Measurements from ENCODE around the gene NT5DC2. TPM values are rescaled to one million over a fixed set of nuclear protein-coding genes. Genes with fewer than 3 reads are reported as not detected.

Gene NT5DC2
- total and polyA plus RNA-seq, 2 donors (not counting 1 experiment from before 2014, with no cell fraction given) = 20.3 to 61.5 TPM

DNA sequence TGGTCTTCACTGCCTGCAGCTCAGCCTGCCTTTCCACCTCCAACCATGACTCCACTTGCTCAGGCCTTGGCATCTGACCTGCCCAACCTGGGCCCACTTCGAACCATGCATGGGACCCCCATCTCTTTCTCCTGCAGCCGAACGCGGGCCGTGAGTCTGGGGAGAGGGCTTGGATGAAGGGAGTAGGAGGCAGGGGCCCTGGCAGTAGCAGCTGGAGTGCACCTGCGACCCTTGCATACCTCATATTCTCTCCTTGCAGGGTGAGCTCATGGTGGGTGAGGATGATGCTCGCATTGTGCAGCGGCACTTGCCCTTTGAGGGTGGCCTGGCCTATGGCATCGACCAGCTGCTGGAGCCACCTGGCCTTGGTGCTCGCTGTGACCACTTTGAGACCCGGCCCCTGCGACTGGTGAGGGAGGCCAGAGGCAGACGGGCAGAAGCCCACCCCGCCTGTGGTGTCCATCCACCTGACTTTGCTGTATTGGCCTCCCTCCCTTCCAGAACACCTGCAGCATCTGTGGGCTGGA is 13.5 kb downstream of the NT5DC2 start:
- Histone ChIP-seq H3K36me3 (ENCODE audit: control insufficient read depth, insufficient read depth, low read length) (peaks cover 17% of the 10 kb centered on the region), H4K20me1 (ENCODE audit: control insufficient read depth, extremely low read depth, insufficient read depth, low read length) (no peaks in the 10 kb centered on the region), H3K9ac (ENCODE audit: insufficient read depth, low read length) (no peak overlapping the region), H3K4me3 (replicated peaks in 1 of 4; ENCODE audit: control extremely low read depth in 1 of 4, insufficient read depth in 1 of 4, low read depth in 3 of 4, low read length in 4 of 4) (no peak overlapping the region), H3K27me3 (ENCODE audit: control insufficient read depth, insufficient read depth, low read length) (no peaks in the 10 kb centered on the region), H3K4me2 (ENCODE audit: extremely low read depth, insufficient read depth, low read length) (no peak overlapping the region), H3K27ac (ENCODE audit: insufficient read depth, low read length) (no peak overlapping the region), H2AFZ (ENCODE audit: low read length) (no peak overlapping the region), H3K79me2 (ENCODE audit: control insufficient read depth, insufficient read depth, low read length) (no peaks in the 10 kb centered on the region), H3K4me1 (ENCODE audit: control insufficient read depth, extremely low read depth, insufficient read depth, low read length) (peaks cover 3% of the 10 kb centered on the region), H3K9me3 (ENCODE audit: control insufficient read depth, insufficient read depth, low read depth, low read length) (no peaks in the 10 kb centered on the region)
- no peak for TF ChIP-seq EZH2 (IDR thresholded peaks at IDR 0.05; ENCODE audit: low read length, missing control alignments)
- TF ChIP-seq, protein P1, sequence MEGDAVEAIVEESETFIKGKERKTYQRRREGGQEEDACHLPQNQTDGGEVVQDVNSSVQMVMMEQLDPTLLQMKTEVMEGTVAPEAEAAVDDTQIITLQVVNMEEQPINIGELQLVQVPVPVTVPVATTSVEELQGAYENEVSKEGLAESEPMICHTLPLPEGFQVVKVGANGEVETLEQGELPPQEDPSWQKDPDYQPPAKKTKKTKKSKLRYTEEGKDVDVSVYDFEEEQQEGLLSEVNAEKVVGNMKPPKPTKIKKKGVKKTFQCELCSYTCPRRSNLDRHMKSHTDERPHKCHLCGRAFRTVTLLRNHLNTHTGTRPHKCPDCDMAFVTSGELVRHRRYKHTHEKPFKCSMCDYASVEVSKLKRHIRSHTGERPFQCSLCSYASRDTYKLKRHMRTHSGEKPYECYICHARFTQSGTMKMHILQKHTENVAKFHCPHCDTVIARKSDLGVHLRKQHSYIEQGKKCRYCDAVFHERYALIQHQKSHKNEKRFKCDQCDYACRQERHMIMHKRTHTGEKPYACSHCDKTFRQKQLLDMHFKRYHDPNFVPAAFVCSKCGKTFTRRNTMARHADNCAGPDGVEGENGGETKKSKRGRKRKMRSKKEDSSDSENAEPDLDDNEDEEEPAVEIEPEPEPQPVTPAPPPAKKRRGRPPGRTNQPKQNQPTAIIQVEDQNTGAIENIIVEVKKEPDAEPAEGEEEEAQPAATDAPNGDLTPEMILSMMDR (conservative IDR thresholded peaks at IDR 0.05 in 1 of 2, IDR thresholded peaks at IDR 0.05 in 1 of 2; ENCODE audit: low read depth in 1 of 2, low read length in 2 of 2) = no peak
- DNase-seq (ENCODE audit: low read depth in 2 of 2) = no peak

DNA sequence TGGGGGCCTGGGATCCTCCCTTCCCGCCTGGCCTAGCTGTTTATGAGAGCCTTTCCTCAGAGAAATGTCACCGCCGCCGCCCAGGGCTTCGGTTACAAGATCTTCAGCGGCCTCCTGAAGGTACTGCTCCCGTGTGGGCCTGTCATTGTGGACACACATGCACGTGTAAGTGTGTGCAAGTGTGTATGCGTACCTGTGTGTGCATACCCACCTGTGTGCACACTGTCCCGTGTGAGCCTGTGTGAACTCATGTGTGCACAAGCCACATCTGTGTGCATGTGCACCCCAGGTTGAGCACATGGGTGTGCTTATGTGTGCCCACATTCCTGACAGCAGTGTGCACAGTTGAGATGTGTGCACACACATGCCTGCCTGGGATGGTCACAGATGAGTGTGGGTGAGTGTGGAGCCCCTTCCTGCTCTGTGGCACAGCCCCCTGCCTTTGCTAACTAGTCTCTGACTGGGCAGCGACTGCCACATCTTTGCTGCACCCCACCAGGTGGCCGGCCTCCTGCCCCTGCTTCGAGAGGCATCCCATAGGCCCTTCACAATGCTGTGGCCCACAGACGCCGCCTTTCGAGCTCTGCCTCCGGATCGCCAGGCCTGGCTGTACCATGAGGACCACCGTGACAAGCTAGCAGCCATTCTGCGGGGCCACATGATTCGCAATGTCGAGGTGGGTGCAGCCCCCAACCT is 14.1 kb downstream of the NT5DC2 start:
- peaks cover 15% of the 10 kb centered on the region for H3K36me3 ChIP-seq (ENCODE audit: control insufficient read depth, insufficient read depth, low read length)
- H3K4me2 ChIP-seq (ENCODE audit: extremely low read depth, insufficient read depth, low read length) = no peak overlapping the region
- no peaks in the 10 kb centered on the region for H3K79me2 ChIP-seq (ENCODE audit: control insufficient read depth, insufficient read depth, low read length)
- no peak for TF ChIP-seq EZH2 (IDR thresholded peaks at IDR 0.05; ENCODE audit: low read length, missing control alignments)
- TF ChIP-seq, protein P1 (conservative IDR thresholded peaks at IDR 0.05 in 1 of 2, IDR thresholded peaks at IDR 0.05 in 1 of 2; ENCODE audit: low read depth in 1 of 2, low read length in 2 of 2) = no peak
- H3K27ac ChIP-seq (ENCODE audit: insufficient read depth, low read length) = no peak overlapping the region
- H3K9ac ChIP-seq (ENCODE audit: insufficient read depth, low read length) = no peak overlapping the region
- peaks cover under 1% of the 10 kb centered on the region for H3K4me1 ChIP-seq (ENCODE audit: control insufficient read depth, extremely low read depth, insufficient read depth, low read length)
- H2AFZ ChIP-seq (ENCODE audit: low read length) = no peak overlapping the region
- H4K20me1 ChIP-seq (ENCODE audit: control insufficient read depth, extremely low read depth, insufficient read depth, low read length) = no peaks in the 10 kb centered on the region
- no peaks in the 10 kb centered on the region for H3K27me3 ChIP-seq (ENCODE audit: control insufficient read depth, insufficient read depth, low read length)
- no peak for DNase-seq (ENCODE audit: low read depth in 2 of 2)
- H3K9me3 ChIP-seq (ENCODE audit: control insufficient read depth, insufficient read depth, low read depth, low read length) = no peaks in the 10 kb centered on the region
- no peak overlapping the region for H3K4me3 ChIP-seq (replicated peaks in 1 of 4; ENCODE audit: control extremely low read depth in 1 of 4, insufficient read depth in 1 of 4, low read depth in 3 of 4, low read length in 4 of 4)

GRCh38 chr3:52518723-52519444 is 14.8 kb downstream of the NT5DC2 start:
- Histone ChIP-seq H3K27ac (ENCODE audit: insufficient read depth, low read length) (no peak overlapping the region), H3K9me3 (ENCODE audit: control insufficient read depth, insufficient read depth, low read depth, low read length) (no peaks in the 10 kb centered on the region), H2AFZ (ENCODE audit: low read length) (no peak overlapping the region), H4K20me1 (ENCODE audit: control insufficient read depth, extremely low read depth, insufficient read depth, low read length) (no peaks in the 10 kb centered on the region), H3K4me3 (replicated peaks in 1 of 4; ENCODE audit: control extremely low read depth in 1 of 4, insufficient read depth in 1 of 4, low read depth in 3 of 4, low read length in 4 of 4) (no peak overlapping the region), H3K4me2 (ENCODE audit: extremely low read depth, insufficient read depth, low read length) (no peak overlapping the region), H3K36me3 (ENCODE audit: control insufficient read depth, insufficient read depth, low read length) (peaks cover 8% of the 10 kb centered on the region), H3K79me2 (ENCODE audit: control insufficient read depth, insufficient read depth, low read length) (no peaks in the 10 kb centered on the region), H3K27me3 (ENCODE audit: control insufficient read depth, insufficient read depth, low read length) (peaks cover 5% of the 10 kb centered on the region), H3K9ac (ENCODE audit: insufficient read depth, low read length) (no peak overlapping the region), H3K4me1 (ENCODE audit: control insufficient read depth, extremely low read depth, insufficient read depth, low read length) (no peaks in the 10 kb centered on the region)
- no peak for DNase-seq (ENCODE audit: low read depth in 2 of 2)
- TF ChIP-seq, protein P1 (conservative IDR thresholded peaks at IDR 0.05 in 1 of 2, IDR thresholded peaks at IDR 0.05 in 1 of 2; ENCODE audit: low read depth in 1 of 2, low read length in 2 of 2) = no peak
- no peak for TF ChIP-seq EZH2 (IDR thresholded peaks at IDR 0.05; ENCODE audit: low read length, missing control alignments)

Data from fibroblast of lung (primary cell).